HEK293 (cell line): ENCODE results near the gene PIP4K2A.
A peak's percentile ranks its signal among the peaks of the same experiment; 100 is the strongest.

Source experiments
- CTCF ChIA-PET: fragments of 350-600 bp; formaldehyde crosslinking; extraction: SDS; loops from one replicate; lab custom pipeline; 2021; ENCODE audit warnings: antibody characterized with exemption; lab: Yijun Ruan, JAX
- POLR2A ChIA-PET: fragments of 300-600 bp; formaldehyde crosslinking; extraction: SDS; loops from one replicate; lab custom pipeline; 2020; ENCODE audit warnings: antibody characterized with exemption, inconsistent platforms; lab: Yijun Ruan, JAX
- H3K27ac ChIP-seq: fragments of 200-500 bp; sonication (Bioruptor generic); 2 replicates; pipeline ENCODE4 v1.5.1; 2014; ENCODE audit warnings: low read depth, low read length, control low read depth, inconsistent platforms; ENCODE audit errors: extremely low read depth
- H3K36me3 ChIP-seq, 2 experiments: fragments of 200-500 bp in 1 of 2; sonication (Bioruptor generic) in 1 of 2; 1 replicate in 1 of 2; 2 replicates in 1 of 2; pipeline ENCODE4 v1.5.1; 2014 to 2017; ENCODE audit warnings: inconsistent platforms in 2 of 2, low read length in 2 of 2; ENCODE audit not compliant: control insufficient read depth in 2 of 2, insufficient read depth in 1 of 2
- H3K4me1 ChIP-seq: fragments of 200-500 bp; sonication (Bioruptor generic); 2 replicates; pipeline ENCODE4 v1.5.1; 2014; ENCODE audit warnings: mild to moderate bottlenecking, low read length, inconsistent platforms; ENCODE audit not compliant: control insufficient read depth, insufficient read depth
- H3K4me3 ChIP-seq: 2 replicates; pipeline ENCODE4 v1.5.1; 2011; ENCODE audit warnings: low read depth, mild to moderate bottlenecking, control low read depth, low read length, moderate library complexity
- H3K9me3 ChIP-seq: fragments of 200-500 bp; sonication (Bioruptor generic); 2 replicates; pipeline ENCODE4 v1.5.1; 2014; ENCODE audit warnings: low read depth, low read length, inconsistent platforms; ENCODE audit not compliant: control insufficient read depth, insufficient read depth
- HOXA7 ChIP-seq: sonication (generic); formaldehyde crosslinking; IDR thresholded peaks from 2 replicates; pipeline ENCODE4 v1.8.1; 2022; ENCODE audit warnings: missing genetic modification reagents, borderline replicate concordance
- KLF1 ChIP-seq: fragments of 450-650 bp; formaldehyde crosslinking; IDR thresholded peaks from 2 replicates; pipeline ENCODE4 v1.5.1; 2016; ENCODE audit warnings: missing biosample characterization, missing genetic modification characterization
- MYNN ChIP-seq: fragments of 450-650 bp; formaldehyde crosslinking; IDR thresholded peaks from 2 replicates; pipeline ENCODE4 v1.5.1; 2016; ENCODE audit warnings: missing biosample characterization, missing genetic modification characterization, borderline replicate concordance
- PRDM2 ChIP-seq: fragments of 450-650 bp; formaldehyde crosslinking; IDR thresholded peaks from 2 replicates; pipeline ENCODE4 v1.5.1; 2016; ENCODE audit warnings: missing biosample characterization, missing genetic modification characterization, borderline replicate concordance
- REST ChIP-seq: fragments of 450-650 bp; formaldehyde crosslinking; IDR thresholded peaks from 2 replicates; pipeline ENCODE4 v1.5.1; 2016; ENCODE audit warnings: missing biosample characterization, missing genetic modification characterization
- WT1 ChIP-seq: fragments of 450-650 bp; formaldehyde crosslinking; IDR thresholded peaks from 2 replicates; pipeline ENCODE4 v1.5.1; 2016; ENCODE audit warnings: missing biosample characterization, missing genetic modification characterization
- ZBTB17 ChIP-seq: fragments of 450-650 bp; formaldehyde crosslinking; IDR thresholded peaks from 2 replicates; pipeline ENCODE4 v1.5.1; 2016; ENCODE audit warnings: missing biosample characterization, missing genetic modification characterization
- ZNF146 ChIP-seq: fragments of 450-650 bp; formaldehyde crosslinking; IDR thresholded peaks from 2 replicates; pipeline ENCODE4 v1.5.1; 2016; ENCODE audit warnings: missing biosample characterization, missing genetic modification characterization
- ZNF157 ChIP-seq: fragments of 450-650 bp; formaldehyde crosslinking; IDR thresholded peaks from 2 replicates; pipeline ENCODE4 v1.5.1; 2016; ENCODE audit warnings: missing biosample characterization, missing genetic modification characterization
- ZNF223 ChIP-seq: fragments of 450-650 bp; formaldehyde crosslinking; IDR thresholded peaks from 2 replicates; pipeline ENCODE4 v1.5.1; 2016; ENCODE audit warnings: missing biosample characterization, missing genetic modification characterization
- ZNF391 ChIP-seq: fragments of 450-650 bp; formaldehyde crosslinking; IDR thresholded peaks from 2 replicates; pipeline ENCODE4 v1.5.1; 2016; ENCODE audit warnings: low read depth, missing biosample characterization, missing genetic modification characterization, borderline replicate concordance
- ZNF423 ChIP-seq: fragments of 450-650 bp; formaldehyde crosslinking; IDR thresholded peaks from 2 replicates; pipeline ENCODE4 v1.5.1; 2016; ENCODE audit warnings: missing biosample characterization, missing genetic modification characterization
- ZNF529 ChIP-seq: fragments of 450-650 bp; formaldehyde crosslinking; IDR thresholded peaks from 2 replicates; pipeline ENCODE4 v1.5.1; 2017; ENCODE audit warnings: missing genetic modification characterization, missing biosample characterization; ENCODE audit not compliant: insufficient replicate concordance
- ZNF670 ChIP-seq: fragments of 450-650 bp; formaldehyde crosslinking; IDR thresholded peaks from 2 replicates; pipeline ENCODE4 v1.5.1; 2016; ENCODE audit warnings: missing biosample characterization, missing genetic modification characterization, low read depth
- ZNF76 ChIP-seq: fragments of 450-650 bp; formaldehyde crosslinking; IDR thresholded peaks from 2 replicates; pipeline ENCODE4; 2016; ENCODE audit warnings: low read depth, missing biosample characterization, missing genetic modification characterization, borderline replicate concordance
- ZSCAN23 ChIP-seq: fragments of 450-650 bp; formaldehyde crosslinking; IDR thresholded peaks from 2 replicates; pipeline ENCODE4 v1.5.1; 2016; ENCODE audit warnings: missing biosample characterization, missing genetic modification characterization
- ZSCAN30 ChIP-seq: fragments of 450-650 bp; IDR thresholded peaks from 2 replicates; pipeline ENCODE4 v1.5.1; 2018; ENCODE audit warnings: missing biosample characterization, mild to moderate bottlenecking, missing genetic modification characterization, moderate library complexity

PIP4K2A gene

GRCh38 chr10:22700489-22700888 is 13.9 kb downstream of the PIP4K2A start (continued):
- TF ChIP-seq ZBTB17, result no peak
- TF ChIP-seq PRDM2, result no peak

GRCh38 chr10:22699976-22700375 is 14.4 kb downstream of the PIP4K2A start:
- H3K27ac ChIP-seq, result no peak overlapping the region
- no peaks in the 10 kb centered on the region for H3K9me3 ChIP-seq
- TF ChIP-seq REST, result no peak
- TF ChIP-seq ZBTB17, result peak; percentile 41; the same call in 1 of the 2 replicates
- peaks cover 2% of the 10 kb centered on the region; the same call in 1 of the 2 replicates for H3K4me1 ChIP-seq
- no peaks in the 10 kb centered on the region for H3K36me3 ChIP-seq
- ChIA-PET POLR2A (no interaction called here), CTCF (no interaction called here)
- H3K4me3 ChIP-seq, result no peak overlapping the region

- Histone ChIP-seq H3K4me3 (no peak overlapping the region), H3K27ac (no peak overlapping the region), H3K36me3 (no peaks in the 10 kb centered on the region), H3K4me1 (peaks cover 2% of the 10 kb centered on the region; the same call in 1 of the 2 replicates), H3K9me3 (no peaks in the 10 kb centered on the region)
- ChIA-PET POLR2A (no interaction called here), CTCF (no interaction called here)
- TF ChIP-seq ZNF76 (tag by site-specific recombination) (no peak), ZNF670 (no peak), ZSCAN23 (tag by site-specific recombination) (no peak), ZSCAN30 (tag by site-specific recombination) (no peak), ZNF157 (tag by site-specific recombination) (no peak), HOXA7 (CRISPR knock-in tag) (no peak), WT1 (no peak), ZNF423 (no peak), ZNF529 (tag by site-specific recombination) (no peak), MYNN (tag by site-specific recombination) (no peak), KLF1 (no peak), ZNF391 (tag by site-specific recombination) (no peak), ZNF146 (tag by site-specific recombination) (no peak), ZNF223 (tag by site-specific recombination) (no peak)
- TF ChIP-seq, all 188 proteins: peak for 0
These were observed 15.4 kb downstream of the PIP4K2A start for GRCh38 chr10:22698941-22699440.
